K562 (cell line): ENCODE results near the gene HAX1. TPM values are rescaled to one million over a fixed set of nuclear protein-coding genes. Genes with fewer than 3 reads are reported as not detected.

ENCODE experiments used
- BHLHE40 ChIP-seq: IDR thresholded peaks from 2 replicates; pipeline ENCODE4 v1.6.1; 2011; ENCODE audit warnings: low read length, improper control_type of control experiment
- CREBBP ChIP-seq: IDR thresholded peaks from one replicate; pipeline ENCODE4 v1.6.1; 2012; ENCODE audit warnings: low read depth, mild to moderate bottlenecking, control low read depth, inconsistent platforms, low read length
- FOXO4 ChIP-seq: fragments of 450-650 bp; formaldehyde crosslinking; IDR thresholded peaks from 2 replicates; pipeline ENCODE4 v1.4.0; 2020; ENCODE audit warnings: mild to moderate bottlenecking, moderate library complexity
- HLTF ChIP-seq: fragments of 450-650 bp; IDR thresholded peaks from 2 replicates; pipeline ENCODE4 v1.6.1; 2016
- POLR3G ChIP-seq: IDR thresholded peaks from 2 replicates; pipeline ENCODE4 v1.6.1; 2011; ENCODE audit not compliant: insufficient read length, insufficient replicate concordance; ENCODE audit errors: extremely low read depth
- PYGO2 ChIP-seq: fragments of 450-650 bp; IDR thresholded peaks from 2 replicates; pipeline ENCODE4 v1.6.1; 2016; ENCODE audit warnings: mild to moderate bottlenecking, missing genetic modification characterization, moderate library complexity, missing compliant biosample characterization
- ZBTB11 ChIP-seq, 3 experiments: fragments of 200-800 bp in 1 of 3; fragments of 250-450 bp in 1 of 3; fragments of 450-650 bp in 1 of 3; sonication (Bioruptor Pico) in 1 of 3; sonication (Bioruptor generic) in 1 of 3; formaldehyde crosslinking in 1 of 3; IDR thresholded peaks; 2 replicates each; pipeline versions ENCODE4 v1.6.1 to v1.8.0; 2016 to 2022; ENCODE audit warnings: mild to moderate bottlenecking in 2 of 3, missing genetic modification characterization in 2 of 3, missing compliant biosample characterization in 1 of 3, moderate library complexity in 1 of 3
- ZBTB40 ChIP-seq, 2 experiments: fragments of 450-650 bp in 1 of 2; sonication (generic) in 1 of 2; formaldehyde crosslinking in 1 of 2; IDR thresholded peaks; 2 replicates each; pipeline versions ENCODE4 v1.7.1 to v1.9.0; 2016 to 2022; ENCODE audit warnings: inconsistent platforms in 1 of 2, mild to moderate bottlenecking in 1 of 2, missing genetic modification reagents in 1 of 2
- ZNF512 ChIP-seq: IDR thresholded peaks from 2 replicates; pipeline ENCODE4 v1.6.1; 2016; ENCODE audit warnings: missing genetic modification characterization, missing compliant biosample characterization
- polyA plus RNA-seq, 8 experiments: library from polyadenylated mRNA; depleted of rRNA in 4 of 8; stranded (reverse) in 5 of 8; unstranded in 3 of 8; fragments of >200 nt; fragmentation: Nextera tagmentation in 2 of 8; fragmentation: Illumina TruSeq in 1 of 8; extraction: Ambion mirVana in 2 of 8; extraction: Trizol in 1 of 8; gene quantifications; 2 replicates each; pipeline versions ENCODE4 v1.2.1 to v1.2.3, GENCODE V29; 2011 to 2014; ENCODE audit warnings: inconsistent platforms in 1 of 8, missing spikeins in 1 of 8
- total RNA-seq, 7 experiments: library from RNA; depleted of rRNA in 6 of 7; stranded (reverse); fragments of >200 nt in 6 of 7; fragmentation: Illumina TruSeq in 2 of 7; extraction: Trizol in 2 of 7; gene quantifications; 2 replicates each; pipeline versions ENCODE4 v1.2.1 to v1.2.3, GENCODE V29; 2011 to 2021; ENCODE audit warnings: low replicate concordance in 1 of 7

Gene HAX1
- total and polyA plus RNA-seq, 9 of the 15 experiments (the other 6 are each of a cell fraction or from before 2014, with no cell fraction given), result 143 to 492 (median 234) TPM

DNA sequence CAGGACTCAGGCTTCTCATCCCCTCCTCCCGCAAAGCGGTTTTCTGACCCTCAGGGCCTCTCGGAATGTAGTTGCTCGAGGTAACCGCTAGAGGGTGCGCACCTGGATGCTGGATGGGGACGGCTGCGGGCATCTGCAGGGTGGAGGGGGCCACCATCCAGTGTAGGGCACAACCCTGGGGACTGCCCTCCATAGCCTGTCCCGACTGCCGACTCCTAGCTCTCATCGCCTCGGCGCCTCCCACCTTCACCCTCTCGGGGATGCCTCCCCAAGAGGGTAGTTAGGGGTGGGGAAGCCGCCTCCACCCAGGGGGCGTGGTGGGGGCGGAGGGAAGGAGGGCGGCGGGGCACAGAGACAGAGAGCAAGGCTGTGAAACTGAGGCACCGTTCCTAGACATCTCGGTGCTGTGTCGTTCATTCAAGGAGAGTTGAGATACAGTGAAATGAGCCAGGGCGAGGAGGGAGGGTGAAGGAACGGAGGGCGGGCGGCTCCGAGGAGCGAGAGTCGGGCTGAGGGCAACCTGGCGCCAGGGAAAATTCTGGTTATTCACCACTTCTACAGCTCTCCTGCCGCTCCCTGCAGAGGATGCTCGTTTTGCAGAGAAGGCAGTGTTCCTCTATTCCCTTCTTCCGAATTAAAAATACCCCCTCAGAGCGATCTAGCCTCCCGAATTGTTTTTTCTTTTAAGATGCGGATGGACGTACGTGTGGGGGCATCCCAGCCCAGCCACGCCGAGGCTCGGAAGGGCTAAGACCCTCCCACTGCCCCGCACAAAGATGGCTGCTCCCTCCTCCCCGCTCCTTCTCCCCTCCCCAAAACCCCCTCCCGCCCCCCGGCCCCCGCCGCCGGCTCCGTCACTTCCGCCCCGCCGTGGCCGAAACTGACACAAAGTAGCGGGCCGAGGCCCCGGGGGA lies 52.5 kb downstream of the HAX1 start, which contains the start of gene ATP8B2 (continued):
- no peak for TF ChIP-seq POLR3G
- TF ChIP-seq HLTF, result 0 out of 2 replicates have a peak, but pooled peaks have one; percentile 26
- TF ChIP-seq FOXO4 (CRISPR knock-in tag), result no peak
- no peak for TF ChIP-seq PYGO2 (tag)
- peak; percentile 29; the same call in 1 of the 2 replicates for TF ChIP-seq ZBTB40 (IDR thresholded peaks at IDR 0.05)
- no peak for TF ChIP-seq ZBTB40 (CRISPR knock-in tag; IDR thresholded peaks at IDR 0.05)
- TF ChIP-seq BHLHE40, result peak; percentile 34; the same call in 1 of the 2 replicates
- TF ChIP-seq ZBTB11 (CRISPR knock-in tag; IDR thresholded peaks at IDR 0.05), result no peak
- no peak for TF ChIP-seq CREBBP
- no peak for TF ChIP-seq ZNF512
